CD4-positive, alpha-beta T cell (primary cell): Measurements from ENCODE around the gene DENND5B. TPM values are rescaled to one million over a fixed set of nuclear protein-coding genes. Genes with fewer than 3 reads are reported as not detected.

Experiments
- ATAC-seq: fragments of 200-7000 bp; cut with Tn5 transposase; one replicate; pipeline ENCODE4 v1.10.0; 2022; ENCODE audit warnings: mild to moderate bottlenecking; ENCODE audit not compliant: poor library complexity
- CTCF ChIA-PET: fragments of 350-600 bp; sonication (Branson Sonifier 250); formaldehyde crosslinking; loops from one replicate; lab custom pipeline; 2021; ENCODE audit warnings: antibody characterized with exemption, inconsistent platforms; lab: Charles Lee
- POLR2A ChIA-PET: fragments of 350-600 bp; sonication (Branson Sonifier 250); formaldehyde crosslinking; loops from one replicate; lab custom pipeline; 2021; ENCODE audit warnings: antibody characterized with exemption, inconsistent platforms; lab: Charles Lee
- DNase-seq, 14 experiments: peaks; one replicate each; pipeline ENCODE4 v3.0.0-alpha.2; 2013 to 2020; ENCODE audit warnings: mixed read lengths in 2 of 14
- H3K27ac ChIP-seq, 2 donors: one replicate each; pipeline versions ENCODE4 v1.5.1 to v1.7.0; 2013; ENCODE audit warnings: low read length in 2 of 2, low read depth in 1 of 2, mild to moderate bottlenecking in 1 of 2
- H3K27me3 ChIP-seq, 2 experiments: 1 replicate in 1 of 2; 2 replicates in 1 of 2; pipeline versions ENCODE4 v1.6.1 to v1.7.0; 2013; ENCODE audit warnings: low read length in 2 of 2, control low read depth in 1 of 2, mild to moderate bottlenecking in 1 of 2, moderate library complexity in 1 of 2; ENCODE audit not compliant: insufficient read depth in 2 of 2, control insufficient read depth in 1 of 2
- H3K36me3 ChIP-seq: one replicate; pipeline ENCODE4 v1.6.1; 2013; ENCODE audit warnings: low read length, control low read depth; ENCODE audit not compliant: insufficient read depth
- H3K4me1 ChIP-seq: one replicate; pipeline ENCODE4 v1.6.1; 2013; ENCODE audit warnings: low read length, control low read depth; ENCODE audit not compliant: insufficient read depth
- H3K4me3 ChIP-seq: one replicate; pipeline ENCODE4 v1.5.1; 2013; ENCODE audit warnings: mild to moderate bottlenecking, low read length, moderate library complexity
- H3K9me3 ChIP-seq, 2 experiments: 1 replicate in 1 of 2; 2 replicates in 1 of 2; pipeline versions ENCODE4 v1.6.1 to v1.7.0; 2013; ENCODE audit warnings: low read length in 2 of 2, mild to moderate bottlenecking in 2 of 2, control low read depth in 1 of 2, moderate library complexity in 1 of 2; ENCODE audit not compliant: control insufficient read depth in 1 of 2, insufficient read depth in 1 of 2
- H3K27ac Mint-ChIP-seq: one replicate; pipeline ENCODE4 v1.8.0; 2020; ENCODE audit warnings: mixed read lengths
- H3K27me3 Mint-ChIP-seq: one replicate; pipeline ENCODE4 v1.8.0; 2021; ENCODE audit warnings: mixed read lengths
- H3K36me3 Mint-ChIP-seq: one replicate; pipeline ENCODE4 v1.8.0; 2021; ENCODE audit warnings: low read depth, mixed read lengths
- H3K4me1 Mint-ChIP-seq: one replicate; pipeline ENCODE4 v1.8.0; 2021; ENCODE audit warnings: low read depth, mixed read lengths
- H3K4me3 Mint-ChIP-seq: one replicate; pipeline ENCODE4 v1.8.0; 2020; ENCODE audit warnings: mild to moderate bottlenecking, mixed read lengths
- H3K9me3 Mint-ChIP-seq: one replicate; pipeline ENCODE4 v1.8.0; 2020; ENCODE audit warnings: mixed read lengths
- intact Hi-C, 2 experiments: fragments of 100-400 bp; cut with DNase I in 1 of 2; cut with micrococcal nuclease in 1 of 2; formaldehyde crosslinking; loops; one replicate each; pipeline versions ENCODE4 v1.15.1 to v1.9.0; 2023 to 2025; cut with DNase I, micrococcal nuclease
- total RNA-seq, 174 experiments: library from RNA in 2 of 174; stranded (reverse) in 2 of 174; gene quantifications; one replicate each; pipeline ENCODE4 v1.2.3 and lab custom pipeline; 2021 to 2026
- TF ChIP-seq, protein P1 (sequence below): fragments of 200-600 bp; IDR thresholded peaks from one replicate; pipeline ENCODE4 v1.8.0; 2022; ENCODE audit warnings: antibody characterized with exemption, mild to moderate bottlenecking

The DENND5B gene
- total RNA-seq, 2 experiments from 2014 or later: 0.22 to 0.25 TPM

- Histone ChIP-seq H3K4me3 (no peak overlapping the region), H3K9me3 (no peaks in the 10 kb centered on the region), H3K4me1 (no peaks in the 10 kb centered on the region), H3K36me3 (no peaks in the 10 kb centered on the region), H3K27ac (no peak overlapping the region), H3K27me3 (no peaks in the 10 kb centered on the region)
- Mint-ChIP-seq H3K4me3 (no peak overlapping the region), H3K9me3 (no peaks in the 10 kb centered on the region), H3K27me3 (no peaks in the 10 kb centered on the region), H3K4me1 (no peaks in the 10 kb centered on the region), H3K36me3 (no peaks in the 10 kb centered on the region), H3K27ac (no peak overlapping the region)
- CTCF ChIA-PET: no interaction called here
- DNase-seq (no peak), ATAC-seq (no peak)
- intact Hi-C loops: no loop called here
- TF ChIP-seq, protein P1, sequence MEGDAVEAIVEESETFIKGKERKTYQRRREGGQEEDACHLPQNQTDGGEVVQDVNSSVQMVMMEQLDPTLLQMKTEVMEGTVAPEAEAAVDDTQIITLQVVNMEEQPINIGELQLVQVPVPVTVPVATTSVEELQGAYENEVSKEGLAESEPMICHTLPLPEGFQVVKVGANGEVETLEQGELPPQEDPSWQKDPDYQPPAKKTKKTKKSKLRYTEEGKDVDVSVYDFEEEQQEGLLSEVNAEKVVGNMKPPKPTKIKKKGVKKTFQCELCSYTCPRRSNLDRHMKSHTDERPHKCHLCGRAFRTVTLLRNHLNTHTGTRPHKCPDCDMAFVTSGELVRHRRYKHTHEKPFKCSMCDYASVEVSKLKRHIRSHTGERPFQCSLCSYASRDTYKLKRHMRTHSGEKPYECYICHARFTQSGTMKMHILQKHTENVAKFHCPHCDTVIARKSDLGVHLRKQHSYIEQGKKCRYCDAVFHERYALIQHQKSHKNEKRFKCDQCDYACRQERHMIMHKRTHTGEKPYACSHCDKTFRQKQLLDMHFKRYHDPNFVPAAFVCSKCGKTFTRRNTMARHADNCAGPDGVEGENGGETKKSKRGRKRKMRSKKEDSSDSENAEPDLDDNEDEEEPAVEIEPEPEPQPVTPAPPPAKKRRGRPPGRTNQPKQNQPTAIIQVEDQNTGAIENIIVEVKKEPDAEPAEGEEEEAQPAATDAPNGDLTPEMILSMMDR: no peak
- POLR2A ChIA-PET: no interaction called here
Measured at GRCh38 chr12:31514912-31515311, 76.0 kb downstream of the DENND5B start.

DNA sequence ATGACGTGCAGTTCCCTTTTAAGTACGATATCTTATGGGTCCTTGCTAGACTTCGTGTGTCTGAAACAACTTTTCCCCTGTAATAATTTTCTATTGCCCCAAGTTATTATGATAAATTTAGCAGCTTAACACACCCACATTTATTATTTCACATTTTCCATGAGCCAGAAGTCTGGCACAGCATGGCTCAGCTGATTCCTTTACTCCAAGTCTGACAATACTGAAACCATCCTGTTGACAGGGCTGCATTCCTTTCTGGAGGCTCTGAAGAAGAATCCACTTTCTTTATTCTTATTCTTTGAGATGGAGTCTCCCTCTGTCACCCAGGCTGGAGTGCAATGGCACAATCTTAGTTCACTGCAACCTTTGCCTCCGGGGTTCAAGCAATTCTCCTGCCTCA, 80.9 kb downstream of the DENND5B start:
- Mint-ChIP-seq H3K4me1 (no peaks in the 10 kb centered on the region), H3K27me3 (no peaks in the 10 kb centered on the region), H3K36me3 (no peaks in the 10 kb centered on the region), H3K9me3 (no peaks in the 10 kb centered on the region), H3K27ac (no peak overlapping the region), H3K4me3 (no peak overlapping the region)
- Histone ChIP-seq H3K4me3 (no peak overlapping the region), H3K27ac (no peak overlapping the region), H3K4me1 (no peaks in the 10 kb centered on the region), H3K9me3 (peaks cover 3 to 4% of the 10 kb centered on the region in 2 experiments), H3K27me3 (no peaks in the 10 kb centered on the region), H3K36me3 (no peaks in the 10 kb centered on the region)
- ATAC-seq: no peak
- ChIA-PET CTCF (no interaction called here), POLR2A (no interaction called here)
- no peak for DNase-seq
- TF ChIP-seq, protein P1: no peak
- intact Hi-C loops: no loop called here

- no peak overlapping the region for H3K27ac Mint-ChIP-seq
- H3K27me3 Mint-ChIP-seq: no peaks in the 10 kb centered on the region
- H3K36me3 Mint-ChIP-seq: no peaks in the 10 kb centered on the region
- H3K9me3 Mint-ChIP-seq: no peaks in the 10 kb centered on the region
- DNase-seq (no peak), ATAC-seq (no peak)
- ChIA-PET POLR2A (no interaction called here), CTCF (no interaction called here)
- TF ChIP-seq, protein P1: no peak
- no peak overlapping the region for H3K27ac ChIP-seq
- no peak overlapping the region for H3K4me3 ChIP-seq
- intact Hi-C loops: no loop called here
- H3K4me3 Mint-ChIP-seq: no peak overlapping the region
- peaks cover 3 to 4% of the 10 kb centered on the region in 2 experiments for H3K9me3 ChIP-seq
- H3K4me1 ChIP-seq: no peaks in the 10 kb centered on the region
- H3K36me3 ChIP-seq: no peaks in the 10 kb centered on the region
- H3K27me3 ChIP-seq: no peaks in the 10 kb centered on the region
- H3K4me1 Mint-ChIP-seq: no peaks in the 10 kb centered on the region
Measured at GRCh38 chr12:31508436-31509150, 82.3 kb downstream of the DENND5B start.
